Stimulated activated CD4-positive, alpha-beta T cell treated with anti-CD3 and anti-CD28 coated beads, TNF-alpha, amount 100 ng/mL, for 4 hours (primary cell): ENCODE measurements around the gene TMEM233.
"Not testable (repeated sequence)": the region's sequence is repeated elsewhere in the genome, so short reads cannot be mapped to it uniquely, and the experiment has no call there.

ENCODE experiments used
- DNase-seq, 3 experiments: peaks; one replicate each; pipeline ENCODE4 v3.0.0-alpha.2; 2020; ENCODE audit warnings: low read depth in 3 of 3

TMEM233 gene

GRCh38 chr12:119658166-119658565 lies 64.6 kb downstream of the TMEM233 start:
- DNase-seq = not testable (repeated sequence)

GRCh38 chr12:119659289-119659897 lies 65.8 kb downstream of the TMEM233 start:
- peak in 1 of 3 experiments; percentile 15 for DNase-seq

- no peak for DNase-seq
Observed at GRCh38 chr12:119660076-119660475, 66.5 kb downstream of the TMEM233 start.

- no peak for DNase-seq
Observed at GRCh38 chr12:119661882-119662281, 68.3 kb downstream of the TMEM233 start.

GRCh38 chr12:119664642-119665041 lies 71.1 kb downstream of the TMEM233 start:
- DNase-seq = no peak

DNA sequence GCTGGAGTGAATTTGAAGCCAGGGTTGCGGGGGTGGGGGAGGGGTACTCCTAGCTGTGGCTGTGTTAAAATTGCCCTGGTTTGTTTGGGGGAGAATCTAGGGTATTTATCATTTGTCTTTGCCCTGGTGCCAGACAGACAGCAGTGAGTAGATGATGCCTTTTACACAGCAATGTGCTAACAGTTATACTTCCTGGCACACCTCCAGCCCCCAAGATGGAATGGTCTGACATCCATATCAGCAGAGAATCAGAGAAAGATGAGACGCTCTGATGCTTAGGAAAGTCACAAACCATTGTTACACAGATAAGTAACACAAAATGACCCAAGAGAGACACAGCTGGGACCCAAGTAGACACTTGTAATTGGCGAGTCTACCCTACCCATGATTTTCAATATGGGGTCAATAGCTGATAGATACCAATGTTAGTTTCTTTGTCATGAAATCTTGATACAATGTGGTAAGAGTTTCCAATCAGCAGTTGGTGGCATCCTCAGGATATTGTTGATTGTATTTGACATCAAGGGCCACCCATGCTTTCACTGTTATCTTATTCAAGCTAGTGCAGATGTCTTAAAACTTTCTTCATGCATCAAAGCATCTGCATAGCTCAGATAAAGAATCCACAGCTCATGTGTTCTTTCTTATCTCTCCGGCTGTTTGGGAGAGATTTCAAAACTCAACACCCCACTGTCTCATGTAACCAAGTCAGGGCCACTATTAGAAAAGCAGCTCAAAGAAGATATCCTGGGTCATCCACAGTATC lies 71.8 kb downstream of the TMEM233 start:
- no peak for DNase-seq

- no peak for DNase-seq
Observed at GRCh38 chr12:119666226-119666795, 72.7 kb downstream of the TMEM233 start.

GRCh38 chr12:119666900-119667576 lies 73.5 kb downstream of the TMEM233 start:
- no peak for DNase-seq

DNA sequence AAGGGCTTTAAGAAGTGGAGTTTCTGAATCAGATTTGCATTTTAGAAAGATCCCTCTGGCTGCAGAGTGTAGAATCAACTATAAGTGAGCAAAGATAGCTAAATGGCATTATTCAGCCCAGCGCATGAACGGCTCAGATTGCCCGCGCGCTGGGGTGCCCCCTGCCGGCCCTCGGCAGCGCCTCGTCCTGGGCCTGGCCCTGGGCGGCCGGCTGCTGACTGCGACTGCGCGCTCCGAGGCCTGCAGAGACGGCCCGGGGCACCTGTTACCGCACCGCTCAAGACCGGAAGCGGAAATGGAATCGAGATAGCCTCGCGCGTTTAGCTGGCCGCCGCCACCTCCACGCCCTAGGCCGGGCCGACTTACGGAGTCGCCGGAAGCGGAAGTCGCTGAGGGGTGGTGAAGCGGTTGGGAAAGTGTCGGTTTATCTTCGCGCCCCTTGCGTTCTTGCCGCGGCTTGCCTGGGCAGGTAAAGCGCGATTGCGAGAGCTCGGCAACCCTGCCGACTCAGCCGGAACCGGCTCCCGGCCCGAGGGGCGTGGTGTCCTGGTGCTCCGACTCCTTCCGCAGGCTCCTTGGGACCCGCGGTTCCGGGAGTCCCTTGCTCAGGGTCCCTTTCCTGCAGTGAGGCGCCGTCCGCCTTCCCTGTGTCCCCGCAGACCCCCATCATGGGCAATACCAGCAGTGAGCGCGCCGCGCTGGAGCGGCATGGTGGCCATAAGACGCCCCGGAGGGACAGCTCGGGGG lies 74.2 kb downstream of the TMEM233 start, which contains the start of gene PRKAB1:
TSS of gene PRKAB1 (plus strand) at position 557 of the 747 bp plus-strand sequence. CDS start at position 669, 112 bp downstream.
- peak; percentile 87 to 90 (median 90) for DNase-seq

DNA sequence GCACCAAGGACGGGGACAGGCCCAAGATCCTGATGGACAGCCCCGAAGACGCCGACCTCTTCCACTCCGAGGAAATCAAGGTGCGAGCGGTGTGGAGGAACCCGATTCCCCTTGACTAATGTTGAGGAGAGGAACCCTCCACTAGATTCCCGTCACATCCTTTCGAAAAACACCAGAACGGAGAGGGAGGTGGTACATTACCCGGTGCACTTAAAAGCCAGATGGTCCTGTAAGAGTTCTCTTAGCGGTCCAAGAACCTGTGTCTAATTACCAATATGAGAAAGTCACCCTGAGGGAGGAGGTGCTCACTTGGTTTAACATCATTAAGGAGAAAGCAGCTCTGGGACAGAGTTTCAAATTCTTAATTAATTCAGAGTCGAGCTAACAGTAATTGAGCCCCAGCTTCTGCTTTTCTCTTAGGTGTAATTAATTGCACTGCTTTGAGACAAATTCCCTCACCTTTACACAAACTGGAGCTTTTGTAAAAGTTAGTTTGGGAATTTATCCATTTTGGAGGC lies 74.8 kb downstream of the TMEM233 start:
- DNase-seq = no peak

DNA sequence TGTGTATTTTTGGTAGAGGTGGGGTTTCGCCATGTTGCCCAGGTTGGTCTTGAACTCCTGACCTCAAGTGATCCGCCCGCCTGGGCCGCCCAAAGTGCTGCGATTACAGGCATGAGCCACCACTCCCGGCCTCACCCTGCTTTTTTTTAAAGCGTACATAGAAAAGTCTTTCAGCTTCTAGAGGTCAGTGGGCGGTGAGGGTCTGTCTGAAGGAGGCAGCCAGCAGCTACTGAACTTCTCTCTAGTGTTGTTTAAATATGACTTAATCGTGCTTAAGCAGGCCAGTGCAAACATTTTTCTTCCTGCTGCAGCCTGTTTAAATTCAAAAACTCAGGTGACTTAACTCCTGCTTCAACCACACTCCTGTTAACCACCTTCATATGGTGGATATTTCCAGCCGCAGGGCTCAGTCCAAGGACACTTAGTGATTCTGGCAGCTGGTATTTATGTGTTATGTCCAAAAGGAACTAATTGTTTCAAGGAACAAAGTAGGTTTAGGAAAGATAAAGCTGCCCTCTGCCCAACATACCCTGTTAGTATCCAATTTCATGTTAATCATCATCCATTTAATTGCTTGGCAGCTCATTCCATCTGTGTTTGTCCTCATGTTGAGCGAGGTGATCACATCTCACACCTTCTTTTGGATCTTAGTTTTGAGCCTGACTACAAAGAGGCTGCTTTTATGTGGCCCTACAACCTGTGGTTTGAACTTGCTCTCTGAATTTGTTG lies 76.3 kb downstream of the TMEM233 start:
- no peak for DNase-seq

DNA sequence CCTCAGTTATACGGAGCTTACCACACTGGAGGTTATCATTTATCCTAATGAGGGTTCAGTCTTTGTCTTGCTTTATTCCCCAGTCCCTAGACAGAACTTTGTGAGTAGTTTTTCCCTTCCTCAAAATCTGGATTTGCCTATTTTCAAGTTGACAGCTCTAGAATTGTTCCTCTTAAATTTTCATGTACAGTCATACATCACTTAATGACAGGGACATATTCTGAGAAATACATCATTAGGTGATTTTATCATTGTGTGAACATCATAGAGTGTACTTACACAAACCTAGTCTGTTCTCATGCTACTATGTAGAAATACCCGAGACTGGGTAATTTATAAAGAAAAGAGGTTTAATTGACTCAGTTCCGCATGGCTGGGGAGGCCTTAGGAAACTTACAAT lies 77.5 kb downstream of the TMEM233 start:
- no peak for DNase-seq

GRCh38 chr12:119672194-119672593 lies 78.6 kb downstream of the TMEM233 start:
- no peak for DNase-seq

DNA sequence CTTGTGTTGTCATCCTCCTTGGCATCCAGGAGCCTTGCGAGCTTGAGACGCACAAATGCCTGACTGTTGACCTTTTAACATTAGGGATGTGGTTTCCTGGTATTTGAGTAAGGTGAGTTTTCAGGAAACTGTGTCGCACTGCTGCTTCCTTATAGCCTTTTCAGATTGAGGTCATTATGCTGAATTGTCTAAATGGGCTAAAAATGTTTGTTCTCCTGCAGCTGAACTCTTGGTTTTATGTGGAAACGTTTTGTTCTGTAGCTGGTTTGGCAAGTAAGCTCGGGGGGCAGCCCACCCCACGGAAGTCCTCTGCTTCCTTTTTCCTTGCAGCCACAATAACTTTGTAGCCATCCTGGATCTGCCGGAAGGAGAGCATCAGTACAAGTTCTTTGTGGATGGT lies 80.1 kb downstream of the TMEM233 start:
- DNase-seq = no peak

DNA sequence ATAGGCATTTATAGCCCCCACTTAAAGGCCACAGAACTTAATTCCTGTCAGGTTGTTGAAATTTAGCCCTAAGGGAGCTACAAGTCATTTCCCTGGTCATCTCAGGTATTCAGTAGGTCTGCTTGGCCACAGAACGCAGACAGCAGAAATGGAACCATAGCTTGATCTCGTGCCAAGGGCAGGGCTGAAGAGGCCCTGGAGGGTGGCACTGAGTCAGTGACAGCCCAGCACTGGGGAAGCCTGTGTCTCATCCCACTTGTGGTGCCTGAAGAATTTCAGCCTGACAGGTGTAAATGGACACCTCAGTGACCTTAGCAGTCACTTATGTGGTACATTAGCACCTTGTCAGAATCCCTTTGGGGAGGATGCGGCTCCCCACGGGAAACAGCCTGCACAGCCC lies 81.0 kb downstream of the TMEM233 start:
- DNase-seq = no peak

GRCh38 chr12:119676022-119676421 lies 82.4 kb downstream of the TMEM233 start:
- no peak for DNase-seq

GRCh38 chr12:119676573-119676972 lies 83.0 kb downstream of the TMEM233 start:
- DNase-seq = no peak

- DNase-seq = no peak
Observed at GRCh38 chr12:119678459-119678858, 84.9 kb downstream of the TMEM233 start.

- DNase-seq = no peak
Observed at GRCh38 chr12:119679081-119679480, 85.5 kb downstream of the TMEM233 start.

DNA sequence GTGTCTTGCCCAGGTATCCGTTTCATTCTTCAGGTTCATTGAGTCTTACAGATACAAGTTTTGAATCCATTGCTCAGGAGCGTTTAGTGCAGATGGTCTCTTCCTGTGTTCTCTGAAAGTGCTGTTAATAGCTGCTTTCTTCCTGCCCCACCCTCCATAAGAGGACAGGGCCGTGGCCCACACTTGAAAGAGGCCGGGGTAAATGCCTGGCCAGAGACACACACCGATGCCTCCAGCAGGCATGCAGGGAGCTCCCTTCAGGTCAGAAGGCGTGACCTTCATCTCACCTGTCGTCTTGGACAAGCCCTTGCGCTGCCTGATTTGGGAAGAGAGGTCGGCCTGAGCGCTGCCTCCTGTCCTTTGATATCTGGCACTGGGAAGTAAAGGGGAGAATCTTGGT lies 85.9 kb downstream of the TMEM233 start:
- DNase-seq = no peak

DNA sequence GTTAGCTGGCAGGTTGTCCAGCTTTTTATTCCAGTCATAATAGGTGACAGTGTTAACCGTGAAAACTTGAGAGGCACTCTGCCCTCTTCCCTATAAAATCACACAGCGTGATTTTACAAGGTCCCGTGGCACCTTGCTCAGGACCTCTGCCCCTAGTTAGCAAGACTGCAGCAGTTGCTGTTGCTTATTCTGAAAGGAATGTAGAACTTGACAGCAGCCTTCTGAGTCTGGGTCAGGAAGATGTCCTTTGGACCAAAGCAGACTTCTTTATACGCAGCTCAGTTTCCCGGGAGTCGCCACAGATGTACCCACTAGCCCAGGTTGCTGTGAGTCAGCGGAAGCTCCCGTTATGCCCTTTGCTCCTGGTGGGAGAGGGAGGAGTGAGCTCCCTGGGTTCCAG lies 87.5 kb downstream of the TMEM233 start:
- no peak for DNase-seq
